Ascending aorta (tissue), 2 donors: Measurements from ENCODE around the gene RNGTT. TPM values are rescaled to one million over a fixed set of nuclear protein-coding genes. Genes with fewer than 3 reads are reported as not detected.

Experiments used
- DNase-seq, 2 donors: peaks; one replicate each; pipeline ENCODE4 v3.0.0-alpha.2; 2019; ENCODE audit warnings: low spot score in 2 of 2
- H3K27ac ChIP-seq, 2 donors: fragments of 200-600 bp; sonication (generic); one replicate each; pipeline ENCODE4 v1.5.1; 2016 to 2017; ENCODE audit warnings: mild to moderate bottlenecking in 1 of 2
- H3K27me3 ChIP-seq: fragments of 200-600 bp; sonication (generic); one replicate; pipeline ENCODE4 v1.5.1; 2017
- H3K36me3 ChIP-seq, 2 donors: fragments of 200-600 bp; sonication (generic); one replicate each; pipeline ENCODE4 v1.5.1; 2016
- H3K4me1 ChIP-seq, 2 donors: fragments of 200-600 bp; sonication (generic); one replicate each; pipeline ENCODE4 v1.5.1; 2016 to 2017; ENCODE audit warnings: mild to moderate bottlenecking in 1 of 2
- H3K4me3 ChIP-seq, 2 donors: fragments of 200-600 bp; sonication (generic); one replicate each; pipeline ENCODE4 v1.5.1; 2016 to 2017; ENCODE audit warnings: mild to moderate bottlenecking in 1 of 2
- H3K9me3 ChIP-seq, 2 donors: fragments of 200-600 bp; sonication (generic); one replicate each; pipeline ENCODE4 v1.5.1; 2016
- intact Hi-C: fragments of 100-400 bp; cut with DNase I; formaldehyde crosslinking; loops from one replicate; pipeline ENCODE4 v1.15.1; 2023
- total RNA-seq: library from RNA; depleted of rRNA; stranded (reverse); fragments of >200 nt; gene quantifications from one replicate; pipeline ENCODE4 v1.1.0, GENCODE V29; 2016
- TF ChIP-seq, protein P1 (sequence below), 3 experiments: fragments of 200-600 bp in 2 of 3; fragments of 450-650 bp in 1 of 3; sonication (generic) in 2 of 3; IDR thresholded peaks; one replicate each; pipeline ENCODE4 v1.5.1; 2016 to 2019; ENCODE audit warnings: antibody characterized with exemption in 3 of 3, mild to moderate bottlenecking in 1 of 3, moderate library complexity in 1 of 3

Gene RNGTT
- total RNA-seq, 1 donor from 2014 or later = 13.4 TPM

GRCh38 chr6:88810089-88810488 lies 153.3 kb downstream of the RNGTT start:
- H3K27ac ChIP-seq = no peak overlapping the region
- no peaks in the 10 kb centered on the region for H3K36me3 ChIP-seq
- peaks cover 0 to 7% of the 10 kb centered on the region in 2 donors for H3K4me1 ChIP-seq
- H3K9me3 ChIP-seq = peaks cover 0 to 6% of the 10 kb centered on the region in 2 donors
- TF ChIP-seq, protein P1, sequence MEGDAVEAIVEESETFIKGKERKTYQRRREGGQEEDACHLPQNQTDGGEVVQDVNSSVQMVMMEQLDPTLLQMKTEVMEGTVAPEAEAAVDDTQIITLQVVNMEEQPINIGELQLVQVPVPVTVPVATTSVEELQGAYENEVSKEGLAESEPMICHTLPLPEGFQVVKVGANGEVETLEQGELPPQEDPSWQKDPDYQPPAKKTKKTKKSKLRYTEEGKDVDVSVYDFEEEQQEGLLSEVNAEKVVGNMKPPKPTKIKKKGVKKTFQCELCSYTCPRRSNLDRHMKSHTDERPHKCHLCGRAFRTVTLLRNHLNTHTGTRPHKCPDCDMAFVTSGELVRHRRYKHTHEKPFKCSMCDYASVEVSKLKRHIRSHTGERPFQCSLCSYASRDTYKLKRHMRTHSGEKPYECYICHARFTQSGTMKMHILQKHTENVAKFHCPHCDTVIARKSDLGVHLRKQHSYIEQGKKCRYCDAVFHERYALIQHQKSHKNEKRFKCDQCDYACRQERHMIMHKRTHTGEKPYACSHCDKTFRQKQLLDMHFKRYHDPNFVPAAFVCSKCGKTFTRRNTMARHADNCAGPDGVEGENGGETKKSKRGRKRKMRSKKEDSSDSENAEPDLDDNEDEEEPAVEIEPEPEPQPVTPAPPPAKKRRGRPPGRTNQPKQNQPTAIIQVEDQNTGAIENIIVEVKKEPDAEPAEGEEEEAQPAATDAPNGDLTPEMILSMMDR (IDR thresholded peaks at IDR 0.05) = no peak
- intact Hi-C loops = no loop called here
- H3K4me3 ChIP-seq = no peak overlapping the region
- no peak for DNase-seq
- H3K27me3 ChIP-seq = no peaks in the 10 kb centered on the region

- H3K4me3 ChIP-seq = no peak overlapping the region
- H3K4me1 ChIP-seq = peaks cover 0 to 7% of the 10 kb centered on the region in 2 donors
- no peaks in the 10 kb centered on the region for H3K27me3 ChIP-seq
- no peak for DNase-seq
- H3K27ac ChIP-seq = no peak overlapping the region
- intact Hi-C loops = no loop called here
- TF ChIP-seq, protein P1 (IDR thresholded peaks at IDR 0.05) = no peak
- peaks cover 0 to 6% of the 10 kb centered on the region in 2 donors for H3K9me3 ChIP-seq
- no peaks in the 10 kb centered on the region for H3K36me3 ChIP-seq
These were observed 155.0 kb downstream of the RNGTT start for GRCh38 chr6:88808381-88808780.

GRCh38 chr6:88807622-88808021 lies 155.8 kb downstream of the RNGTT start:
- Histone ChIP-seq H3K27ac (no peak overlapping the region), H3K36me3 (no peaks in the 10 kb centered on the region), H3K9me3 (peaks cover 0 to 6% of the 10 kb centered on the region in 2 donors), H3K4me3 (no peak overlapping the region), H3K4me1 (peaks cover 0 to 7% of the 10 kb centered on the region in 2 donors), H3K27me3 (no peaks in the 10 kb centered on the region)
- intact Hi-C loops = no loop called here
- DNase-seq = no peak
- TF ChIP-seq, protein P1 (IDR thresholded peaks at IDR 0.05) = no peak

- Histone ChIP-seq H3K27me3 (no peaks in the 10 kb centered on the region), H3K4me3 (no peak overlapping the region), H3K27ac (no peak overlapping the region), H3K36me3 (no peaks in the 10 kb centered on the region), H3K9me3 (peaks cover 0 to 6% of the 10 kb centered on the region in 2 donors), H3K4me1 (peaks cover 0 to 7% of the 10 kb centered on the region in 2 donors)
- TF ChIP-seq, protein P1 (IDR thresholded peaks at IDR 0.05) = no peak
- no peak for DNase-seq
- intact Hi-C loops = no loop called here
These were observed 156.7 kb downstream of the RNGTT start for GRCh38 chr6:88806728-88807127.

DNA sequence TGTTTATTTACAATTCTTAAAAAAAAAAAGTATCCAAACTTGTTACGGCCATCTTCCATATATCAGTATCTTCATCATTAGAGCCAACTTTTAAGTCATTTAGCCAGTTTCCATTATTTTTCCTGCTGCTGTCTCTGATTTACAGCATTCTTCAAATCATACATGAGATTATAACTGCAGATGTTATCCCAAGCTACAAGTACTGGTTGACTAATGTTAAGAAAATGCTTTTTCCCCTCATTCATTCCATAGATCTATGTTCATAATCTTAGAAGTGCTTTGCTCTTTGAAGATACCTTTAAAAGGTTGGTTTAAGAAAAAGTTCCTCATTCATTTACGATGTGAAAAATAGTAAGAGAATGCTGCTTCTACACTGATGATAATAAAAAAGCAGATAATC lies 158.7 kb downstream of the RNGTT start:
- Histone ChIP-seq H3K4me3 (no peak overlapping the region), H3K27ac (no peak overlapping the region), H3K36me3 (no peaks in the 10 kb centered on the region), H3K9me3 (peaks cover 0 to 6% of the 10 kb centered on the region in 2 donors), H3K4me1 (peaks cover 0 to 7% of the 10 kb centered on the region in 2 donors), H3K27me3 (no peaks in the 10 kb centered on the region)
- intact Hi-C loops = no loop called here
- TF ChIP-seq, protein P1 (IDR thresholded peaks at IDR 0.05) = no peak
- DNase-seq = no peak

DNA sequence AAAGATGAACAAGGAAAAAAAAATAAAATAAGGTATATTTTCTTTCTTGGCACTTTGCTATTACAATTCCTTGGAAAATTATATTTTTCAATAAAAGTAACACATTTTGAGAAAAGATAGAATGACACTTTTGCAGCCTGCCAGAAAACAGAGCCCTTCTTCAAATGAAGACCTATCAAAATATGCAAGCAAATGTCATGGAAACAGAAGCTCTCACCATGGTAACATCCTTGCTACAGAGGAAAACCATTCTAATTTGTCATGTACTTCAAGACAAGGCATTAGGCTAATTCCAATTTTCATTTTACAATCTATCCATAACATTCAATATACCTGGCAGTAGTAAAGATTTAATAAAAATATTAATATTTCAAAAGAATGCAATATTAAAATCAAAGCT lies 177.9 kb downstream of the RNGTT start:
- TF ChIP-seq, protein P1 (IDR thresholded peaks at IDR 0.05) = no peak
- DNase-seq = no peak
- Histone ChIP-seq H3K27me3 (no peaks in the 10 kb centered on the region), H3K4me3 (no peak overlapping the region), H3K36me3 (no peaks in the 10 kb centered on the region), H3K4me1 (no peaks in the 10 kb centered on the region), H3K27ac (no peak overlapping the region), H3K9me3 (no peaks in the 10 kb centered on the region)
- intact Hi-C loops = no loop called here
